Kidney (tissue), 14 donors: ENCODE data around the gene ANG. TPM values are rescaled to one million over a fixed set of nuclear protein-coding genes. Genes with fewer than 3 reads are reported as not detected.

Experiments used
- DNase-seq, 5 donors: peaks; one replicate each; pipeline ENCODE4 v3.0.0-alpha.2; 2013 to 2020
- FAIRE-seq: peaks from 2 replicates; lab custom pipeline; 2012; peaks lifted over from hg19 to GRCh38; lab: Jason Lieb, UNC
- H3K27ac ChIP-seq, 2 donors: one replicate each; pipeline ENCODE4 v1.7.0; 2013; ENCODE audit warnings: low read depth in 2 of 2, low read length in 2 of 2, inconsistent platforms in 1 of 2
- H3K27me3 ChIP-seq: one replicate; pipeline ENCODE4 v1.7.1; 2013; ENCODE audit warnings: low read length, inconsistent platforms; ENCODE audit not compliant: control insufficient read depth, insufficient read depth
- H3K36me3 ChIP-seq, 3 donors: one replicate each; pipeline versions ENCODE4 v1.7.0 to v1.7.1; 2013; ENCODE audit warnings: low read length in 3 of 3, control low read depth in 1 of 3, inconsistent platforms in 1 of 3; ENCODE audit not compliant: insufficient read depth in 3 of 3, control insufficient read depth in 2 of 3
- H3K4me1 ChIP-seq, 3 donors: one replicate each; pipeline versions ENCODE4 v1.7.0 to v1.7.1; 2013; ENCODE audit warnings: low read length in 3 of 3, inconsistent platforms in 1 of 3, low read depth in 1 of 3; ENCODE audit not compliant: control insufficient read depth in 2 of 3, insufficient read depth in 2 of 3
- H3K4me3 ChIP-seq, 3 donors: one replicate each; pipeline versions ENCODE4 v1.7.0 to v1.8.1; 2013; ENCODE audit warnings: low read length in 3 of 3, control low read depth in 1 of 3, inconsistent platforms in 1 of 3
- H3K9ac ChIP-seq, 3 donors: one replicate each; pipeline versions ENCODE4 v1.7.0 to v1.7.1; 2013; ENCODE audit warnings: low read length in 3 of 3, control low read depth in 1 of 3, inconsistent platforms in 1 of 3
- H3K9me3 ChIP-seq, 3 donors: one replicate each; pipeline versions ENCODE4 v1.7.0 to v1.7.1; 2013; ENCODE audit warnings: low read length in 3 of 3, control low read depth in 1 of 3, inconsistent platforms in 1 of 3; ENCODE audit not compliant: control insufficient read depth in 2 of 3, insufficient read depth in 1 of 3
- CTCF ChIP-seq: IDR thresholded peaks from 3 replicates; pipeline ENCODE4 v1.5.1; 2012; ENCODE audit warnings: mild to moderate bottlenecking, moderate library complexity, borderline replicate concordance; ENCODE audit not compliant: insufficient read depth; ENCODE audit errors: extremely low read depth
- intact Hi-C: fragments of 100-400 bp; cut with DNase I; formaldehyde crosslinking; loops from one replicate; pipeline ENCODE4 v1.11.1; 2022
- polyA plus RNA-seq: library from polyadenylated mRNA; stranded (reverse); fragments of 350-450 nt; fragmentation: Illumina TruSeq; extraction: RNeasy Lipid Tissue Mini Kit (QIAGEN cat#74804); gene quantifications from one replicate; pipeline ENCODE4 v1.2.3, GENCODE V29; 2014; ENCODE audit warnings: low read depth, low replicate concordance; ENCODE audit not compliant: insufficient read depth
- total RNA-seq: library from RNA; stranded (reverse); fragmentation: NEBNext Ultra II Directional; extraction: Animal tissue kit (Norgen Biotek cat#: 25700); gene quantifications from one replicate; pipeline ENCODE4 v1.2.1, GENCODE V29; 2021
- donor health status: control.
- donor health status: control.
- donor health status: control.
- donor health status: control.
- donor health status: control.
- donor health status: DM: yes; HTN: yes; CAD: no.
- donor health status: Normal renal cell carcinoma (clear cell type).

ANG gene
- total and polyA plus RNA-seq, 2 donors from 2014 or later, result 19.4 to 24.5 TPM

- H3K4me1 ChIP-seq, result peaks cover 0 to 22% (median 7%) of the 10 kb centered on the region in 3 donors
- intact Hi-C loops, result loop anchor here (5.0 to 10.0 kb wide), 2 partner anchors 74 to 352 kb away; partner anchors contain the start of gene CCNB1IP1
- no peaks in the 10 kb centered on the region for H3K9me3 ChIP-seq
- no peaks in the 10 kb centered on the region for H3K36me3 ChIP-seq
- peak overlapping the region in 2 of 3 donors; percentile 32 to 49 for H3K4me3 ChIP-seq
- H3K27ac ChIP-seq, result peak overlapping the region; percentile 61 to 82
- TF ChIP-seq CTCF, result no peak
- peak overlapping the region in 1 of 3 donors; percentile 21 for H3K9ac ChIP-seq
- H3K27me3 ChIP-seq, result no peaks in the 10 kb centered on the region
- DNase-seq (no peak), FAIRE-seq (no peak)
Measured at GRCh38 chr14:20686386-20687143, 2.0 kb upstream of the ANG start.

DNA sequence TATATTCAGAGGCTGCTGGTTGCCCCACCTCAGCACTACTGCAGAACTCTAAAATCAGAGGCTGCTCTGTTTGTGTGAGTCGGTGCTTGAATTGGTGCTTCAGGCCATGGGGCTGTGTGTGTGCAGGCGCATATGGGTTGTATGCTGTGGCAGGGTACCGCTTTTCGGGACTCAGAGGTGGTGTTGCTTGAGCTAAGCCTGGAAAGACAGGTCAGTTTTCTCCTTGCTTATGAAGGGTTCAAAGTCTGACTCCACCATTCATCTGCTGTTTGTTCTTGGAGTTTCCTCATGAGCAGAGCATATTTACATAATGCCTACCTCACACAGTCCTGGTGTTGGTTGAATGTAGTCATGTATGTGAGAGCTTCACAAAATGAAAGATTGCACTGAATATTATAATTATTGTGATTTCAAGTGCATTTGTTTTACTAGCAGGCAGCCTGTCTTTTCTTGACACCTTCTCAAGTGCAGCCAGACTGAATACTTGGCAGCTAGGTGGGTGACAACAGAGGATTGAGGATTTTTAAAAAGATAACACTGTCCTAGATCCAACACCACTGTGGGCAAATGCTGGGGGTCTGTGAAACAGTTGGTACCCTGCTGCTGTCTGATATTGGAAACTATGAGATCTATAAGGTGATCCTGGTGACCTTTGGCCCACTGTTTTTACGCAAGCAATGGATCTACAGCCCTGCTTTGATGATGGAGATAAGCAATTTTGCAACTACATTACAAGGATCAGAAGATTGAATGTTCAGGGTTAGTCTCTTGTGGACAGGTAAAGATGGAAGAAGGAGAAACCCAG, 1.0 kb upstream of the ANG start:
- no peak for FAIRE-seq
- no peak for DNase-seq
- no peaks in the 10 kb centered on the region for H3K9me3 ChIP-seq
- no peak for TF ChIP-seq CTCF
- H3K9ac ChIP-seq, result peak overlapping the region in 1 of 3 donors; percentile 21
- no peaks in the 10 kb centered on the region for H3K27me3 ChIP-seq
- intact Hi-C loops, result loop anchor here (5.0 to 10.0 kb wide), 2 partner anchors 75 to 353 kb away; partner anchors contain the start of gene CCNB1IP1
- peaks cover 0 to 22% (median 7%) of the 10 kb centered on the region in 3 donors for H3K4me1 ChIP-seq
- H3K4me3 ChIP-seq, result peak overlapping the region in 1 of 3 donors; percentile 32
- peak overlapping the region; percentile 51 to 61 for H3K27ac ChIP-seq
- H3K36me3 ChIP-seq, result no peaks in the 10 kb centered on the region

DNA sequence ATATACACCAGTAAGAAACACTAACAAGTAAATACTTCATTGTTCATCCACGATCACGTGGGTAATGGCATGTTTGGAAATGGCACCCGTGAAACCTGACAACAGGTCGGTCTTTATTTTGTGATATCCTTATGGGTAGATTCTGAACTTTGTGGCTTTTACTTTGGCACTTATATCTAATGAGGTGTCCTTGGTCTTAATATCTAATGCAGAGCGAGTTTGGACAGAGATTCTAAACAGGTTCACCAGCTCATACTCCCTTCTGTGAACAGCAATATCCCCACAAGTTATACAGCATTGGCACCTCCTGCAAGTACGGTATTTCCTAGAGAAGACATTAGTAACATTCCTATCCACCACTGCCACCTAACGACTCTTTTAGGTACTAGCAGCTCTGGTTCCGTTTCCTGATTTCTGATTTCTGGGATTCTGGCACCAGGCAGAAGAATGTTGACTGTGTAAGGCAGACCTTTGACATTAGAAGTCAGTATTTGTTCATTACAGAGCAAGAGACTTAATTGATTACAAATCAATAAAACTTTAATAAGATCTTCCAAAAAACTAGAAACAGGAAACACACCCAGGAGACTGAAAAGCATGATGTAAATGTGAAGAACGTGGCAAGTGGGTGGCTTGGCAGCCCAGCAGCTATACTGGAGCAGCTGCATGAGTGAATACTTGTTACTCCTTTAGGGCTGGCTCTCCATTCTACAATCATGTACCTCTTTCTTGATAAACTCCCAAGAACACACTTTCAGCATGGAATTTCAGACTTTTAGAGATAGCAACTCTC, 2.5 kb downstream of the ANG start:
- Histone ChIP-seq H3K9me3 (no peaks in the 10 kb centered on the region), H3K27me3 (no peaks in the 10 kb centered on the region), H3K36me3 (no peaks in the 10 kb centered on the region), H3K27ac (no peak overlapping the region), H3K9ac (no peak overlapping the region), H3K4me1 (peaks cover 0 to 22% (median 7%) of the 10 kb centered on the region in 3 donors), H3K4me3 (no peak overlapping the region)
- DNase-seq (peak in 4 of 5 donors; percentile 58 to 87 (median 72)), FAIRE-seq (peak; percentile 94)
- intact Hi-C loops, result loop anchor here (10.0 kb wide), 1 partner anchor 164 kb away; no protein-coding TSS in a partner anchor
- TF ChIP-seq CTCF, result peak; percentile 90
